ENCODE measurements around the gene C2orf81.
"Not testable (repeated sequence)": the region's sequence is repeated elsewhere in the genome, so short reads cannot be mapped to it uniquely, and the experiment has no call there.

C2orf81 gene

DNA sequence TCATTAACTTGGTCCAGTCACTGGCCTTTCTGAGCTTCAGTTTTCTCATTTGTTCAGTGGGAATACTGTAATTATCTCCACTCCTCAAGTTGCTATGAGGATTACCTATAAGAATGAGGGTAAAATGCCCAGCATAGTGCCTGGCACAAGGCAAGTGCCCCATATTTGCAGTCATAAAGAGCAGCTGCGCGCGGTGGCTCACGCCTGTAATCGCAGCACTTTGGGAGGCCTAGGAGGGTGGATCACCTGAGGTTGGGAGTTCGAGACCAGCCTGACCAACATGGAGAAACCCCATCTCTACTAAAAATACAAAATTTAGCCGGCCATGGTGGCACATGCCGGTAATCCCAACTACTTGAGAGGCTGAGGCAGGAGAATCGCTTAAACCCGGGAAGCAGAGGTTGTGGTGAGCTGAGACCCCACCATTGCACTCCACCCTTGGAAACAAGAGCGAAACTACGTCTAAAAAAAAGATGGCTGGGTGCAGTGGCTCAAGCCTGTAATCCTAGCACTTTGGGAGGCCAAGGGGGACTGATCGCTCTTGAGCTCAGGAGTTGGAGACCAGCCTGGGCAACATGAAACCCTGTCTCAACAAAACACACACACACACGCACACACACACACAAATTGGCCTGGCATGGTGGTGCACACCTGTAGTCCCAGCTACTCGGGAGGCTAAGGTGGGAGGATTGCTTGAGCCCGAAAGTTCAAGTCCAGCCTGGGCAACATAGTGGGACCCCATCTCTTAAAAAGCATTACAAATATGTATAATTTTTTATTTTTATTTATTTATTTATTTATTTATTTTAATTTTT is 21.3 kb upstream of the C2orf81 start:
- DNase-seq, result not testable (repeated sequence)

DNA sequence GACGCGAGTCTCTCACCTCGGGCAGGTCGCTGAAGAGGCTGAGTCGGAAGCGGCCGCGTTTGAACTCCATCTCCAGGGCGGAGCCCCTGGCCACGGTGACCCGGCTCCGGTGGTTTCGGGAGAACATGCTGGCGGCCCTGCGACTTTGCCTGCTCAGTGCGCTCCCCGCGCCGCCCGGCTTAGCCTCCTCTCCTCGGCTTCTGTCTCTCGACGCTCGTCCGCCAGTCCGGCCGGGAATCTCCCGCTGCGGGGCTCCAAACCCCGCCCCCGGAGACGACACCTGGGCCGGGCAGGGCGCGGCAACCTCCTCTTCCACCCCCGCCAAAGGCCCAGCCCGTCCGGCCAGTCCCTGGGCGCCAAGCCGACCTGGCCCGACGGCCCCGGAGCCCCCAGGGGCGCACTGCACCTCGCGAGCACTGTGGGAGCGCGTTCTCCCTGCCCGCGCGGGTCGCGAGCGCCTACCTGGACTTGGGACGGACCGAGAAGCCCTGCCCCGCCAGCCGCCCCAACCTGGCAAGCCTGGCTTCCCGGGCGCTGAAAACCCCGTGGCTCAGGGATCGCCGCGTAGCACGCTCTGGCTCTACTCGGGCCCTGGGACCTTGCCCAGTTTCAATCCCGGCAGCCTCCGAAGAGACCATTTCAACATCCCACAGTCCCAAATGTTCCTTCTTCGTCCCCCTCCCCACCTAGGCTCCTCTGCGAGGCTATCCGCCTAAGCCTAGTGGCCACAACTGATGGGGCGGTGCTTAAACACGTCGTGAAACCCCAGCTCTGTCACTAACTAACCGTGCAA is 20.5 kb upstream of the C2orf81 start, which contains the start of gene RTKN:
TSS of gene RTKN (minus strand) at position 248 of the 793 bp plus-strand sequence. CDS start at position 127, 121 bp downstream.
- DNase-seq, result peak; percentile 21

DNA sequence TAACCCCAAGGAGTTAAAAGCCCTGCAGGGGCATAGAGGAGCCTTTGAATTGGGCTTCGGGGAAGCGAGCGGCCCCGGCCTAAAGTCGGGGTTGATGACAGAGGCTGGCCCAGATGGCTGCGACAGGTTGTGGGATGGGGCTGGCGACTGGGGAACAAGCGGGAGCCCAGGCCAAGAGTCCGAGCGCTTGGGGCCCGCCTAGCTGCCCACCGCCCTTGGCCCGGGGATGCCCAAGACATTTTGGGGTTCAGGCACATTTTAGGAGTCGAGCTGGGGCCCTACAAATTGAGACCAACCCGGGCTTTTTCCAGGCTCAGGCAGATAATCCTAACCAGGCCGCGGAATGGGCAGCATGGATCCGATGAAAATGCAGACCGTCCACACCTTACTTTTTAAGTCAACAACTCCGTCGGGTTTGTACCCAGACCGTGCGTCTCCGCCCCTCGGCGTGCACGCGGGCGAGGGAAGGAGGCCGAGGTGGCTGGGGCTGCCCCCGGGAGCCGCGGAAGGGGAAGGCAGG is 19.8 kb upstream of the C2orf81 start:
- no peak for DNase-seq

GRCh38 chr2:74440378-74441169 is 19.2 kb upstream of the C2orf81 start:
- DNase-seq, result peak; percentile 33

DNA sequence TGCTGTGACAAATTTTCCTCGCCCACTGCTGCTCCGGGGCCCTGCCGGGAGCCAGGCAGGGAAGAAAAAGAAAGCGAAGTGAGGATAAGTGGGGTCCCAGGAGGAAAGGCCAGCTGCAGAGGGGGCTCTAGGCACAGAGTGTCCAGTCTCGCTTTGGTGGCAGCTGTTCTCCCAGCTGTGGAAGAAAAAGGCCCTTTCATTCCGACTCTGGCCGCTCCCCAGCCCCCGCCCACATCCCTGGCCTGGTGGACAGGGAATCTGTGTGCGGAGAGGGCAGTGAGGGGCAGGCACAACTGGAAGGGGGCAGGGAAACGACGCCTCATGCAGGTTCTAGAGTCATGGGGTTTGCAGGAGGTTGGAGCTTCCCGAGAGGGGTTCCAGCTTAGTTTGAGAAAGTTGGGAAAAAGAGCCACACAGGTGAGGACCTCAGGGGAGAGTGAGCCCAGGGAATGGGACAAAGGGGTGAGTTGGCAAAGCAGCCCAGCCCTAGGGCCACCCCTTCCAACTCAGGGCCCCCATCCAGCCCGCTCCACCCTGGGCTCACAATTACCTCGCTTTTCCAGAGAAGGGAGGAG is 18.5 kb upstream of the C2orf81 start:
- no peak for DNase-seq

GRCh38 chr2:74439373-74439772 is 18.0 kb upstream of the C2orf81 start:
- no peak for DNase-seq

GRCh38 chr2:74438248-74438647 is 16.8 kb upstream of the C2orf81 start:
- no peak for DNase-seq

- no peak for DNase-seq
Observed at GRCh38 chr2:74436848-74437695, 15.7 kb upstream of the C2orf81 start.

- no peak for DNase-seq
Observed at GRCh38 chr2:74436111-74436805, 14.8 kb upstream of the C2orf81 start.

DNA sequence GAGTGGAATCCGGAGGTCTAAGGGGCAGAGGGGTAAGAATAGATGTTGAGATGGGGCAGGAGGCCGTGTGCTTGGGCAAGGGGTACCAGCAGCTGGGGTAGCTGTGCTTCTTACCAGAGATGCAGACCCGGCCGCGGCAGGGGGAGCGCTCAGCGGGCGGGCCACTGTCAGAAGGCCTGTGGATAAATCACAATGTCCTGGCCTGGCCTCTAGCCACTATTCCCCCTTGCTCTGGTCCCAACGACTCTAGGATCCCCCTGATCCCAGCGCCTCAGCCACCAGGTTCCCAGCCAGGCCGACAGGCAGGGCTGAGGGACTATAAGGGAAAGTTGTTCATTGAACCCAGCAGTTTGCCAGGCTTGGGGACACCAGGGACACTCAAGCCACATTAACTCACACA is 9.1 kb upstream of the C2orf81 start:
- DNase-seq, result no peak

GRCh38 chr2:74429487-74430451 is 8.3 kb upstream of the C2orf81 start:
- DNase-seq, result no peak

DNA sequence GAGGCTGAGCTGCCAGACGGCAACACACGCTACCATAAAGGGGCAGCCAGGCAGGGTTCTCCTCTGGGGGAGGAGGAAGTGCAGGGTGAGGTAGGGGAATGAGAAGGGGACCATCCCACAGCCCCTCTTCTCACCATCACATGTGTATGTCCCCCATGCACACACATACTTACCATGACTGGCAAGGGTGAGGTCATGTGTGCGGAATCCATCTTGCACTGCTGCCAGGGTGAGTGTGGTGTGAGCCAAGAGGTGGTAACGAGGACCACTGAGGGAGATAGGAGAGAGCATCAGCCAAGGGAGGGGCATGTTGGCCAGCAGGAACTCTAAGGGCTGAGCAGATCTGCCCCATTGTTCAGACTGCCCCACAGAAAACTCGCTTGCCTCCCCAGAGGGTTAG is 7.3 kb upstream of the C2orf81 start:
- DNase-seq, result no peak

- no peak for DNase-seq
Observed at GRCh38 chr2:74427551-74427950, 6.1 kb upstream of the C2orf81 start.

GRCh38 chr2:74426181-74426758 is 4.9 kb upstream of the C2orf81 start:
- DNase-seq, result no peak

GRCh38 chr2:74425523-74425922 is 4.1 kb upstream of the C2orf81 start:
- DNase-seq, result no peak

DNA sequence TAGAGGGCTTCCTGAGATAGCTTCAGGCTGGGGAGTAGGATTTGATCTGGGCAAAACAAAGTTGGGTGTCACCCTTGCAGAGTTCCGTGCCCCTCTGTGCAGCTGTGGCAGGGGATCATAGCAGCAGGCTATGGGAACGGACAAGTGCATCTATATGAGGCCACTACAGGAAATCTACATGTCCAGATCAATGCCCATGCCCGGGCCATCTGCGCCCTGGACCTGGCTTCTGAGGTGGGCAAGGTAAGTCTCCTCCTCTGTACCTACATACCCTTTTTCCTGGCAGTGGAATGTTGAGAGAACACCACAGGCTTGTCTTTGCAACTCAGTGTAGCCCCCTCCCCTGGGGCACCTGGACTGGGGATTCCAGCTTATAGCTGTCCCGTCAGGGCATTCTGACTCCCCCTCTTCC is 3.6 kb upstream of the C2orf81 start:
- no peak for DNase-seq

DNA sequence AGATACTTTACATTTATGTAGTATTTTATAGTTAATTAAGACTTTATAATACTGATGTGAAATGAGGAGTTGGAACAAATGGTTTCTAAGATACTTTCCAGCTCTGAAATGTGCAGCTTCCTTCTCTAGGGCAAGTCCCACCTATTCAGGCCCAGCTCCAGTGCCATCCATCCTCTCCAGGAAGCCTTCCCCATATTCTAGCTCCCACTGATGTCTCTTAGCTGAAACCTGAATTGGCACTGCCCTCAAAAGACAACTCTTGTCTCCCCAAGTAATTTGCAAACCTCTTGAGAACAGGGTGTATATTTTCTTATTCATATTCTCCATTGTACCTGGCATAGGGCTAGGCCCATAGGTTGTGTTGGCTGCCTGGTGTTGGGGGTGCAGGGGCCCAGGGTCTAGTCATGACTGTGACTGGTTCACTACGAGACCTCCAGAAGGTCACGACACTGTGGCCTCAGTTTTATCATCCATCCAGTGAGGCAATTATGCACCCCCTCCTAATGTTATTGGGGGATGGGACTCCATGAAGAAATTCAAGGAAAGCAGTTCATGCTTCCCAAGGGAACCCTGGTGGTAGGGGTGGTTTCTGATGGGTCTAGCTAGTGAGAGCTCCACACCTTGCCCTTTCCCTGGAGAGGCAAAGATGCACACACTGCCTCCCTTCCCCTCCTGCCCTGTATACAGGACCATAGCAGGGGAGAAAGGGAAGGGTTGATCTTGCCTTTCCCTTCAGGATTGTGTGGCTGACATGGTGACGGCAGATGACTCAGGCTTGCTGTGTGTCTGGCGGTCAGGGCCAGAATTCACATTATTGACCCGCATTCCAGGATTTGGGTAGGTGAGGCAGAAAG is 2.9 kb upstream of the C2orf81 start:
- no peak for DNase-seq

Data from activated gamma-delta T cell treated with Interleukin-2 at 50 U/mL for 16 hours (primary cell).